Activated CD8-positive, alpha-beta memory T cell treated with anti-CD3 and anti-CD28 coated beads, Interleukin-2, amount 50 U/mL, for 1 hour (primary cell): Measurements from ENCODE around the gene RAB34.

Experiments used
- DNase-seq: peaks from one replicate; pipeline ENCODE4 v3.0.0-alpha.2; 2020; ENCODE audit errors: extremely low read depth

The RAB34 gene

GRCh38 chr17:28710861-28711722, 6.6 kb downstream of the RAB34 start:
- no peak for DNase-seq

GRCh38 chr17:28707339-28707720, 10.3 kb downstream of the RAB34 start:
- DNase-seq, result no peak

GRCh38 chr17:28706471-28707338, 11.0 kb downstream of the RAB34 start:
- DNase-seq, result no peak

GRCh38 chr17:28705728-28706334, 11.8 kb downstream of the RAB34 start:
- no peak for DNase-seq

- no peak for DNase-seq
Observed at GRCh38 chr17:28705074-28705659, 12.5 kb downstream of the RAB34 start.

GRCh38 chr17:28704219-28704858, 13.3 kb downstream of the RAB34 start:
- no peak for DNase-seq

- DNase-seq, result no peak
Observed at GRCh38 chr17:28703552-28704218, 14.0 kb downstream of the RAB34 start.

GRCh38 chr17:28702752-28703150, 14.9 kb downstream of the RAB34 start:
- DNase-seq, result no peak

- DNase-seq, result no peak
Observed at GRCh38 chr17:28702026-28702751, 15.5 kb downstream of the RAB34 start.

- no peak for DNase-seq
Observed at GRCh38 chr17:28700830-28701492, 16.7 kb downstream of the RAB34 start.

GRCh38 chr17:28700278-28700677, 17.4 kb downstream of the RAB34 start:
- no peak for DNase-seq

GRCh38 chr17:28698253-28698941, 19.3 kb downstream of the RAB34 start:
- DNase-seq, result no peak

GRCh38 chr17:28693869-28694268, 23.8 kb downstream of the RAB34 start:
- no peak for DNase-seq

- no peak for DNase-seq
Observed at GRCh38 chr17:28689011-28689410, 28.7 kb downstream of the RAB34 start.

- no peak for DNase-seq
Observed at GRCh38 chr17:28688481-28688880, 29.2 kb downstream of the RAB34 start.

- no peak for DNase-seq
Observed at GRCh38 chr17:28686296-28686695, 31.4 kb downstream of the RAB34 start.

- no peak for DNase-seq
Observed at GRCh38 chr17:28685366-28685765, 32.3 kb downstream of the RAB34 start.

GRCh38 chr17:28684963-28685362, 32.7 kb downstream of the RAB34 start:
- no peak for DNase-seq

GRCh38 chr17:28682655-28683054, 35.0 kb downstream of the RAB34 start:
- DNase-seq, result no peak
